ENCODE results near the gene AMBP. TPM values are rescaled to one million over a fixed set of nuclear protein-coding genes. Genes with fewer than 3 reads are reported as not detected.

AMBP gene
- polyA plus RNA-seq, 1 of the 3 experiments (the other 2 are of a cell fraction), result 0.16 TPM

DNA sequence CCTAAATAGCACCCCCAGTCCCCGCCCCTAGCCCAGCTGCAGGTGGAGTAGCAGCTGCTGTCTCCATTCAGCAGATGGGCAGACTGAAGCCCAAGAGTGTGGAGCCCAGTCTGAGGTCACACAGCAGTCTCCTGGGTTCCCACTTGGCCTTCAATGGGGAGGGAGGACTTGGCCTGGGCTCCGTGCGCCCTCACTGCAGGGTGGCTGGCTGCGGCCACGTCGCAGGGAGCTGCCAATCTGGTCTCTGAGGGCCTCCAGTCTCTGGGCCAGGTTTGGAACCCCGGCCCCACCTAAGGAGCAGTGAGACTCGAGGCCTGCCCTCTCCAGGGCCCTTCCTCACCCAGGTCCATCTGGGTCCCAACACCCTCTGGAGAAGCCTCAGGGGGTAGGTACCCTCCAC is 13.6 kb upstream of the AMBP start:
- WGBS (ENCODE audit: low lambda C conversion rate), result 50% methylated on average over 1 of the region's 8 CpGs
- no peaks in the 10 kb centered on the region for H3K9me2 ChIP-seq
- no peaks in the 10 kb centered on the region for H3K79me2 ChIP-seq (ENCODE audit: insufficient read depth)
- CTCF ChIA-PET, result interaction anchor here (1.0 to 1.5 kb wide), 5 partner anchors 9 to 199 kb away, joined by 3 to 7 read pairs (median 4); partner anchors contain the start of gene COL27A1
- no peaks in the 10 kb centered on the region for H3F3A ChIP-seq (replicated peaks; ENCODE audit: insufficient read depth)
- no peaks in the 10 kb centered on the region for H3K36me3 ChIP-seq (replicated peaks in 1 of 2; ENCODE audit: control insufficient read depth in 1 of 2, insufficient read depth in 2 of 2, low read length in 1 of 2)
- POLR2A ChIA-PET, result no interaction called here
- no peak overlapping the region for H3K4me2 ChIP-seq
- H3K4me3 ChIP-seq (ENCODE audit: low read depth in 2 of 2, low read length in 1 of 2), result no peak overlapping the region
- H3K27ac ChIP-seq (ENCODE audit: low read depth in 2 of 2, low read length in 1 of 2), result no peak overlapping the region
- TF ChIP-seq RAD21 (IDR thresholded peaks at IDR 0.05; ENCODE audit: low read length) (no peak), EP300 (IDR thresholded peaks at IDR 0.05; ENCODE audit: borderline replicate concordance in 1 of 2, low read depth in 1 of 2, low read length in 1 of 2) (no peak), GABPA (IDR thresholded peaks at IDR 0.05; ENCODE audit: low read depth) (no peak), GATA2 (CRISPR knock-in tag; IDR thresholded peaks at IDR 0.05) (no peak), FOXM1 (IDR thresholded peaks at IDR 0.05; ENCODE audit: low read depth) (no peak)
- TF ChIP-seq, protein P1, sequence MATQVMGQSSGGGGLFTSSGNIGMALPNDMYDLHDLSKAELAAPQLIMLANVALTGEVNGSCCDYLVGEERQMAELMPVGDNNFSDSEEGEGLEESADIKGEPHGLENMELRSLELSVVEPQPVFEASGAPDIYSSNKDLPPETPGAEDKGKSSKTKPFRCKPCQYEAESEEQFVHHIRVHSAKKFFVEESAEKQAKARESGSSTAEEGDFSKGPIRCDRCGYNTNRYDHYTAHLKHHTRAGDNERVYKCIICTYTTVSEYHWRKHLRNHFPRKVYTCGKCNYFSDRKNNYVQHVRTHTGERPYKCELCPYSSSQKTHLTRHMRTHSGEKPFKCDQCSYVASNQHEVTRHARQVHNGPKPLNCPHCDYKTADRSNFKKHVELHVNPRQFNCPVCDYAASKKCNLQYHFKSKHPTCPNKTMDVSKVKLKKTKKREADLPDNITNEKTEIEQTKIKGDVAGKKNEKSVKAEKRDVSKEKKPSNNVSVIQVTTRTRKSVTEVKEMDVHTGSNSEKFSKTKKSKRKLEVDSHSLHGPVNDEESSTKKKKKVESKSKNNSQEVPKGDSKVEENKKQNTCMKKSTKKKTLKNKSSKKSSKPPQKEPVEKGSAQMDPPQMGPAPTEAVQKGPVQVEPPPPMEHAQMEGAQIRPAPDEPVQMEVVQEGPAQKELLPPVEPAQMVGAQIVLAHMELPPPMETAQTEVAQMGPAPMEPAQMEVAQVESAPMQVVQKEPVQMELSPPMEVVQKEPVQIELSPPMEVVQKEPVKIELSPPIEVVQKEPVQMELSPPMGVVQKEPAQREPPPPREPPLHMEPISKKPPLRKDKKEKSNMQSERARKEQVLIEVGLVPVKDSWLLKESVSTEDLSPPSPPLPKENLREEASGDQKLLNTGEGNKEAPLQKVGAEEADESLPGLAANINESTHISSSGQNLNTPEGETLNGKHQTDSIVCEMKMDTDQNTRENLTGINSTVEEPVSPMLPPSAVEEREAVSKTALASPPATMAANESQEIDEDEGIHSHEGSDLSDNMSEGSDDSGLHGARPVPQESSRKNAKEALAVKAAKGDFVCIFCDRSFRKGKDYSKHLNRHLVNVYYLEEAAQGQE (IDR thresholded peaks at IDR 0.05; ENCODE audit: low read depth, low read length), result no peak
- TF ChIP-seq, protein P2, sequence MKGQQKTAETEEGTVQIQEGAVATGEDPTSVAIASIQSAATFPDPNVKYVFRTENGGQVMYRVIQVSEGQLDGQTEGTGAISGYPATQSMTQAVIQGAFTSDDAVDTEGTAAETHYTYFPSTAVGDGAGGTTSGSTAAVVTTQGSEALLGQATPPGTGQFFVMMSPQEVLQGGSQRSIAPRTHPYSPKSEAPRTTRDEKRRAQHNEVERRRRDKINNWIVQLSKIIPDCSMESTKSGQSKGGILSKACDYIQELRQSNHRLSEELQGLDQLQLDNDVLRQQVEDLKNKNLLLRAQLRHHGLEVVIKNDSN (IDR thresholded peaks at IDR 0.05; ENCODE audit: borderline replicate concordance, low read depth), result no peak
- TF ChIP-seq, protein P3, sequence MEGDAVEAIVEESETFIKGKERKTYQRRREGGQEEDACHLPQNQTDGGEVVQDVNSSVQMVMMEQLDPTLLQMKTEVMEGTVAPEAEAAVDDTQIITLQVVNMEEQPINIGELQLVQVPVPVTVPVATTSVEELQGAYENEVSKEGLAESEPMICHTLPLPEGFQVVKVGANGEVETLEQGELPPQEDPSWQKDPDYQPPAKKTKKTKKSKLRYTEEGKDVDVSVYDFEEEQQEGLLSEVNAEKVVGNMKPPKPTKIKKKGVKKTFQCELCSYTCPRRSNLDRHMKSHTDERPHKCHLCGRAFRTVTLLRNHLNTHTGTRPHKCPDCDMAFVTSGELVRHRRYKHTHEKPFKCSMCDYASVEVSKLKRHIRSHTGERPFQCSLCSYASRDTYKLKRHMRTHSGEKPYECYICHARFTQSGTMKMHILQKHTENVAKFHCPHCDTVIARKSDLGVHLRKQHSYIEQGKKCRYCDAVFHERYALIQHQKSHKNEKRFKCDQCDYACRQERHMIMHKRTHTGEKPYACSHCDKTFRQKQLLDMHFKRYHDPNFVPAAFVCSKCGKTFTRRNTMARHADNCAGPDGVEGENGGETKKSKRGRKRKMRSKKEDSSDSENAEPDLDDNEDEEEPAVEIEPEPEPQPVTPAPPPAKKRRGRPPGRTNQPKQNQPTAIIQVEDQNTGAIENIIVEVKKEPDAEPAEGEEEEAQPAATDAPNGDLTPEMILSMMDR (IDR thresholded peaks at IDR 0.05), result no peak
- TF ChIP-seq, protein P4, sequence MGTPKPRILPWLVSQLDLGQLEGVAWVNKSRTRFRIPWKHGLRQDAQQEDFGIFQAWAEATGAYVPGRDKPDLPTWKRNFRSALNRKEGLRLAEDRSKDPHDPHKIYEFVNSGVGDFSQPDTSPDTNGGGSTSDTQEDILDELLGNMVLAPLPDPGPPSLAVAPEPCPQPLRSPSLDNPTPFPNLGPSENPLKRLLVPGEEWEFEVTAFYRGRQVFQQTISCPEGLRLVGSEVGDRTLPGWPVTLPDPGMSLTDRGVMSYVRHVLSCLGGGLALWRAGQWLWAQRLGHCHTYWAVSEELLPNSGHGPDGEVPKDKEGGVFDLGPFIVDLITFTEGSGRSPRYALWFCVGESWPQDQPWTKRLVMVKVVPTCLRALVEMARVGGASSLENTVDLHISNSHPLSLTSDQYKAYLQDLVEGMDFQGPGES (IDR thresholded peaks at IDR 0.05; ENCODE audit: low read depth, low read length), result no peak
- no peaks in the 10 kb centered on the region for H4K20me1 ChIP-seq (ENCODE audit: insufficient read depth)
- no peak overlapping the region for H3K9ac ChIP-seq
- no peaks in the 10 kb centered on the region for H3K4me1 ChIP-seq (ENCODE audit: control insufficient read depth in 1 of 2, insufficient read depth in 2 of 2, low read depth in 1 of 2, low read length in 1 of 2)
- no peaks in the 10 kb centered on the region for H3K9me3 ChIP-seq
- H3K27me3 ChIP-seq (ENCODE audit: insufficient read depth), result no peaks in the 10 kb centered on the region; the same call in 1 of the 2 replicates
- no peak for DNase-seq
- H2AFZ ChIP-seq (ENCODE audit: low read depth), result no peak overlapping the region
